Activated effector memory CD4-positive, alpha-beta T cell treated with anti-CD3 and anti-CD28 coated beads, Interleukin-2, amount 50 U/mL, for 16 hours (primary cell): ENCODE data around the gene GH1.

ENCODE experiments used
- DNase-seq: peaks from one replicate; pipeline ENCODE4 v3.0.0-alpha.2; 2020

Gene GH1

GRCh38 chr17:63944736-63945499 lies 26.3 kb upstream of the GH1 start:
- DNase-seq = no peak

- DNase-seq = no peak
Observed at GRCh38 chr17:63943745-63944144, 25.1 kb upstream of the GH1 start.

GRCh38 chr17:63942309-63942985 lies 23.8 kb upstream of the GH1 start:
- no peak for DNase-seq

GRCh38 chr17:63941751-63942150 lies 23.1 kb upstream of the GH1 start:
- no peak for DNase-seq

GRCh38 chr17:63941162-63941561 lies 22.5 kb upstream of the GH1 start:
- DNase-seq = no peak

- no peak for DNase-seq
Observed at GRCh38 chr17:63940584-63940983, 21.9 kb upstream of the GH1 start.

GRCh38 chr17:63939884-63940283 lies 21.2 kb upstream of the GH1 start:
- no peak for DNase-seq

- DNase-seq = no peak
Observed at GRCh38 chr17:63939401-63939800, 20.8 kb upstream of the GH1 start.

GRCh38 chr17:63937920-63938319 lies 19.3 kb upstream of the GH1 start:
- no peak for DNase-seq

GRCh38 chr17:63937319-63937718 lies 18.7 kb upstream of the GH1 start:
- DNase-seq = no peak

GRCh38 chr17:63934183-63935112 lies 15.8 kb upstream of the GH1 start:
- DNase-seq = no peak

GRCh38 chr17:63933598-63933997 lies 15.0 kb upstream of the GH1 start:
- DNase-seq = no peak

GRCh38 chr17:63932721-63933120 lies 14.1 kb upstream of the GH1 start:
- no peak for DNase-seq

GRCh38 chr17:63931981-63932561 lies 13.4 kb upstream of the GH1 start, which contains the start of gene CD79B:
Gene CD79B, minus strand, starts transcription at chr17:63932331. Its CDS starts 70 bp downstream, at chr17:63932261.
- peak; percentile 76 for DNase-seq

GRCh38 chr17:63930951-63931575 lies 12.4 kb upstream of the GH1 start:
- peak; percentile 87 for DNase-seq

GRCh38 chr17:63929860-63930766 lies 11.5 kb upstream of the GH1 start:
- DNase-seq = no peak

- DNase-seq = no peak
Observed at GRCh38 chr17:63928966-63929695, 10.5 kb upstream of the GH1 start.

GRCh38 chr17:63928172-63928666 lies 9.6 kb upstream of the GH1 start:
- no peak for DNase-seq

- no peak for DNase-seq
Observed at GRCh38 chr17:63927464-63928171, 9.0 kb upstream of the GH1 start.

GRCh38 chr17:63926164-63926563 lies 7.5 kb upstream of the GH1 start:
- DNase-seq = no peak
